HL-60/S4 treated with phorbol 12-myristate 13-acetate at 8.2 ng/mL for 4 days and 3 days (cell line): Measurements from ENCODE around the gene HS6ST3.

ENCODE experiments used
- in situ Hi-C: fragments of 300-500 bp; cut with MboI; formaldehyde crosslinking; loops from 2 replicates; pipeline ENCODE4 v1.15.0; 2022; ENCODE audit warnings: low sequenced_read_pairs

HS6ST3 gene

GRCh38 chr13:96294930-96295881 lies 205.3 kb downstream of the HS6ST3 start:
- in situ Hi-C loops = no loop called here

- in situ Hi-C loops = no loop called here
These were observed 207.5 kb downstream of the HS6ST3 start for GRCh38 chr13:96297360-96297759.

GRCh38 chr13:96299235-96299634 lies 209.3 kb downstream of the HS6ST3 start:
- in situ Hi-C loops = no loop called here

- in situ Hi-C loops = no loop called here
These were observed 218.7 kb downstream of the HS6ST3 start for GRCh38 chr13:96308568-96308967.

GRCh38 chr13:96314974-96315373 lies 225.1 kb downstream of the HS6ST3 start:
- in situ Hi-C loops = no loop called here

- in situ Hi-C loops = no loop called here
These were observed 248.1 kb downstream of the HS6ST3 start for GRCh38 chr13:96338030-96338429.

GRCh38 chr13:96342286-96342685 lies 252.4 kb downstream of the HS6ST3 start:
- in situ Hi-C loops = no loop called here

GRCh38 chr13:96342852-96343465 lies 253.1 kb downstream of the HS6ST3 start:
- in situ Hi-C loops = no loop called here

GRCh38 chr13:96346921-96347320 lies 257.0 kb downstream of the HS6ST3 start:
- in situ Hi-C loops = no loop called here

- in situ Hi-C loops = no loop called here
These were observed 283.7 kb downstream of the HS6ST3 start for GRCh38 chr13:96373597-96373996.

GRCh38 chr13:96377835-96378234 lies 287.9 kb downstream of the HS6ST3 start:
- in situ Hi-C loops = no loop called here

- in situ Hi-C loops = no loop called here
These were observed 290.1 kb downstream of the HS6ST3 start for GRCh38 chr13:96379967-96380366.

GRCh38 chr13:96381681-96382080 lies 291.8 kb downstream of the HS6ST3 start:
- in situ Hi-C loops = no loop called here

GRCh38 chr13:96388598-96388997 lies 298.7 kb downstream of the HS6ST3 start:
- in situ Hi-C loops = no loop called here

GRCh38 chr13:96391606-96392005 lies 301.7 kb downstream of the HS6ST3 start:
- in situ Hi-C loops = no loop called here

GRCh38 chr13:96397807-96398206 lies 307.9 kb downstream of the HS6ST3 start:
- in situ Hi-C loops = no loop called here

- in situ Hi-C loops = no loop called here
These were observed 308.6 kb downstream of the HS6ST3 start for GRCh38 chr13:96398486-96398885.

GRCh38 chr13:96403241-96403640 lies 313.3 kb downstream of the HS6ST3 start:
- in situ Hi-C loops = no loop called here

GRCh38 chr13:96403651-96404050 lies 313.7 kb downstream of the HS6ST3 start:
- in situ Hi-C loops = no loop called here

GRCh38 chr13:96415831-96416385 lies 326.0 kb downstream of the HS6ST3 start:
- in situ Hi-C loops = no loop called here

- in situ Hi-C loops = no loop called here
These were observed 328.2 kb downstream of the HS6ST3 start for GRCh38 chr13:96417939-96418685.
